HG03103 (cell line): ENCODE measurements around the gene BLOC1S5.
A peak's percentile ranks its signal among the peaks of the same experiment; 100 is the strongest.

Experiments used
- ATAC-seq: cut with Tn5 transposase; IDR thresholded peaks from one replicate; pipeline ENCODE4 v1.9.1; 2021; ENCODE audit warnings: low read depth; ENCODE audit not compliant: unreplicated experiment

BLOC1S5 gene

GRCh38 chr6:8082954-8083858, 19.0 kb upstream of the BLOC1S5 start:
- ATAC-seq: no peak

GRCh38 chr6:8082572-8082953, 18.4 kb upstream of the BLOC1S5 start:
- ATAC-seq: no peak

GRCh38 chr6:8080362-8081151, 16.4 kb upstream of the BLOC1S5 start:
- no peak for ATAC-seq

GRCh38 chr6:8079126-8079525, 14.9 kb upstream of the BLOC1S5 start:
- ATAC-seq: no peak

- ATAC-seq: no peak
Observed at GRCh38 chr6:8077991-8078390, 13.8 kb upstream of the BLOC1S5 start.

GRCh38 chr6:8075704-8076103, 11.5 kb upstream of the BLOC1S5 start:
- no peak for ATAC-seq

- no peak for ATAC-seq
Observed at GRCh38 chr6:8075185-8075584, 11.0 kb upstream of the BLOC1S5 start.

- no peak for ATAC-seq
Observed at GRCh38 chr6:8074213-8074612, 10.0 kb upstream of the BLOC1S5 start.

GRCh38 chr6:8073758-8074157, 9.6 kb upstream of the BLOC1S5 start:
- ATAC-seq: no peak

GRCh38 chr6:8070718-8071117, 6.5 kb upstream of the BLOC1S5 start:
- ATAC-seq: no peak

GRCh38 chr6:8069631-8070284, 5.6 kb upstream of the BLOC1S5 start:
- ATAC-seq: no peak

- ATAC-seq: no peak
Observed at GRCh38 chr6:8069151-8069550, 5.0 kb upstream of the BLOC1S5 start.

GRCh38 chr6:8066108-8066507, 1.9 kb upstream of the BLOC1S5 start:
- no peak for ATAC-seq

- peak; percentile 34 for ATAC-seq
Observed at GRCh38 chr6:8065519-8065911, 1.3 kb upstream of the BLOC1S5 start.

- no peak for ATAC-seq
Observed at GRCh38 chr6:8064638-8065518, 689 bp upstream of the BLOC1S5 start.

GRCh38 chr6:8061736-8062135, 2.5 kb downstream of the BLOC1S5 start:
- no peak for ATAC-seq

- no peak for ATAC-seq
Observed at GRCh38 chr6:8060346-8060745, 3.8 kb downstream of the BLOC1S5 start.

- ATAC-seq: no peak
Observed at GRCh38 chr6:8059129-8059528, 5.1 kb downstream of the BLOC1S5 start.

- no peak for ATAC-seq
Observed at GRCh38 chr6:8057793-8058192, 6.4 kb downstream of the BLOC1S5 start.

- no peak for ATAC-seq
Observed at GRCh38 chr6:8057263-8057662, 6.9 kb downstream of the BLOC1S5 start.
